ENCODE measurements around the gene MYH7.
"Not testable (repeated sequence)": the region's sequence is repeated elsewhere in the genome, so short reads cannot be mapped to it uniquely, and the experiment has no call there.

MYH7 gene

GRCh38 chr14:23402296-23403138 lies 32.9 kb downstream of the MYH7 start:
- no peak for TF ChIP-seq CTCF (IDR thresholded peaks at IDR 0.05; ENCODE audit: insufficient read depth, low read length, missing control alignments)
- DNase-seq (ENCODE audit: low read depth, low spot score) = no peak
- ChIA-PET POLR2A (no interaction called here), CTCF (interaction anchor here (1.5 kb wide), 1 partner anchor 22 kb away, joined by 3 read pairs; no protein-coding TSS in a partner anchor)
- H3K4me3 ChIP-seq (ENCODE audit: low read depth, low read length) = no peak overlapping the region

- CTCF ChIA-PET = no interaction called here
- no peak overlapping the region for H3K4me3 ChIP-seq (ENCODE audit: low read depth, low read length)
- DNase-seq (ENCODE audit: low read depth, low spot score) = no peak
- POLR2A ChIA-PET = no interaction called here
- no peak for TF ChIP-seq CTCF (IDR thresholded peaks at IDR 0.05; ENCODE audit: insufficient read depth, low read length, missing control alignments)
These were observed 34.2 kb downstream of the MYH7 start for GRCh38 chr14:23401291-23401690.

- H3K4me3 ChIP-seq (ENCODE audit: low read depth, low read length); POLR2A ChIA-PET; CTCF ChIA-PET; DNase-seq (ENCODE audit: low read depth, low spot score): not testable (repeated sequence)
These were observed 34.8 kb downstream of the MYH7 start for GRCh38 chr14:23400496-23401149.

- no peak for DNase-seq (ENCODE audit: low read depth, low spot score)
- CTCF ChIA-PET = no interaction called here
- TF ChIP-seq CTCF (IDR thresholded peaks at IDR 0.05; ENCODE audit: insufficient read depth, low read length, missing control alignments) = no peak
- POLR2A ChIA-PET = no interaction called here
- H3K4me3 ChIP-seq (ENCODE audit: low read depth, low read length) = no peak overlapping the region
These were observed 35.9 kb downstream of the MYH7 start for GRCh38 chr14:23399591-23399990.

- DNase-seq (ENCODE audit: low read depth, low spot score) = no peak
- no peak overlapping the region for H3K4me3 ChIP-seq (ENCODE audit: low read depth, low read length)
- ChIA-PET CTCF (no interaction called here), POLR2A (no interaction called here)
- TF ChIP-seq CTCF (IDR thresholded peaks at IDR 0.05; ENCODE audit: insufficient read depth, low read length, missing control alignments) = no peak
These were observed 36.3 kb downstream of the MYH7 start for GRCh38 chr14:23399136-23399535.

- ChIA-PET CTCF (no interaction called here), POLR2A (no interaction called here)
- no peak for TF ChIP-seq CTCF (IDR thresholded peaks at IDR 0.05; ENCODE audit: insufficient read depth, low read length, missing control alignments)
These were observed 37.1 kb downstream of the MYH7 start for GRCh38 chr14:23398348-23398747.

More at GRCh38 chr14:23398348-23398747, 37.1 kb downstream of the MYH7 start:
- DNase-seq (ENCODE audit: low read depth, low spot score) = no peak
- no peak overlapping the region for H3K4me3 ChIP-seq (ENCODE audit: low read depth, low read length)

Measured in AG04449 (cell line).